Jurkat, Clone E6-1 (cell line): Measurements from ENCODE around the gene FSIP1.

Experiments used
- DNase-seq: peaks from one replicate; pipeline ENCODE4 v3.0.0-alpha.2; 2011; ENCODE audit warnings: low read depth, low spot score
- H3K4me3 ChIP-seq: 2 replicates; pipeline ENCODE4 v1.5.1; 2011; ENCODE audit warnings: mild to moderate bottlenecking, low read length, control low read depth, moderate library complexity

The FSIP1 gene

DNA sequence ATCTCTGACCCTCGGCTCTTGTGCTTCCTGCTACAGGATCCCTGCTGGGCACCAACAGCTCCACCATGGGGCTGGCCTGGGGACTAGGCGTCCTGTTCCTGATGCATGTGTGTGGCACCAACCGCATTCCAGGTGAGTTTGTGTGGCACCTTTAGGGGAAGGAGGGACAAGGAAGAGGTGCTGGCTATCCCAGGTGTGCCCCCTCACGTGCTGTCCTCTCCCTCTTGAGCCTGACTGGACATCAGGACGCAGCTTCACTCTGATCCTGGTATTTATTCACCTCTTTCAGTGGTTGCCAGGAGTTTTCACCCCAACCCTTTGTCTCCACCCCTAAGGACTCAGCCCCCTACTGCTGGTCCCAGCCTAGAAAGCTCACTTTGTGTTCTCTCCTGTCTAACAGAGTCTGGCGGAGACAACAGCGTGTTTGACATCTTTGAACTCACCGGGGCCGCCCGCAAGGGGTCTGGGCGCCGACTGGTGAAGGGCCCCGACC lies 200.8 kb downstream of the FSIP1 start:
- no peak overlapping the region for H3K4me3 ChIP-seq
- no peak for DNase-seq

DNA sequence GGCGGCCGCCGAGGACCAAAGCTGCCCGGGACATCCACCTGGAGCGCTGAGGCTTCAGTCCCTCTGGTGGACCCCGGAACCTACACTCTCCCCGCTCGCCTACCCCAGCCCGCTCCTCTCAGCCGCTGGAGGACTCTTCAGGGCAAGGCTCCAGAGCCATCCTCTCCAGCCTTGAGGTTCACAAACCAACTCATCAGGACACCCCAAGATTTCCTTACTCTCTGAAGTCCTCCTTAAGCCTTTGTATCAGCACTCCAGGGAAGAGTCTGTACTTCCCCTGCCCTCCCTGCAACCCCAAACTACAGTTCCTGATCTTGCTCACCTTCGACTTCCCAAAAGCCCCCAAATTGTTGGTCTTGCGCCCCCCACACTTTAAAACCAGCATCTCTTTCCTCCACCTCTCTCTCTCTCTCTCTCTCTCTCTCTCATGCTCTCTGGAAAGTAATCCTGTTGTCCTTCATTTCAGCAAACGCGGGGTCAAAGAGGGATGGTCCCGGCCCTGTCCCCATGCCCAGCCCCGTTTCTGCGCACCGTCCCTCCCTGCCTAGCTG lies 201.3 kb downstream of the FSIP1 start:
- no peak for DNase-seq
- no peak overlapping the region for H3K4me3 ChIP-seq

DNA sequence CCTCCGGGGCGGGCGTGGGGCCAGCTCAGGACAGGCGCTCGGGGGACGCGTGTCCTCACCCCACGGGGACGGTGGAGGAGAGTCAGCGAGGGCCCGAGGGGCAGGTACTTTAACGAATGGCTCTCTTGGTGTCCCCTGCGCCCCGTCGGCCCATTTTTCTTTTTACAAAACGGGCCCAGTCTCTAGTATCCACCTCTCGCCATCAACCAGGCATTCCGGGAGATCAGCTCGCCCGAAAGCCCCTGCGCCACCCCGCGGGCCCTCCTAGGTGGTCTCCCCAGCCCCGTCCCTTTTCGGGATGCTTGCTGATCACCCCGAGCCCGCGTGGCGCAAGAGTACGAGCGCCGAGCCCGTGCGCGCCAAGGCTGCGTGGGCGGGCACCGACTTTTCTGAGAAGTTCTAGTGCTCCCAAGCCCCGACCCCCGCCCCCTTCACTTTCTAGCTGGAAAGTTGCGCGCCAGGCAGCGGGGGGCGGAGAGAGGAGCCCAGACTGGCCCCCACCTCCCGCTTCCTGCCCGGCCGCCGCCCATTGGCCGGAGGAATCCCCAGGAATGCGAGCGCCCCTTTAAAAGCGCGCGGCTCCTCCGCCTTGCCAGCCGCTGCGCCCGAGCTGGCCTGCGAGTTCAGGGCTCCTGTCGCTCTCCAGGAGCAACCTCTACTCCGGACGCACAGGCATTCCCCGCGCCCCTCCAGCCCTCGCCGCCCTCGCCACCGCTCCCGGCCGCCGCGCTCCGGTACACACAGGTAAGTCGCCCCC lies 202.0 kb downstream of the FSIP1 start, which contains the start of gene THBS1:
TSS of gene THBS1 (plus strand) at position 595 of the 757 bp plus-strand sequence. CDS start 779 bp downstream, outside the sequence.
- DNase-seq, result no peak
- H3K4me3 ChIP-seq, result peak within 1 kb of the TSS; percentile 20

DNA sequence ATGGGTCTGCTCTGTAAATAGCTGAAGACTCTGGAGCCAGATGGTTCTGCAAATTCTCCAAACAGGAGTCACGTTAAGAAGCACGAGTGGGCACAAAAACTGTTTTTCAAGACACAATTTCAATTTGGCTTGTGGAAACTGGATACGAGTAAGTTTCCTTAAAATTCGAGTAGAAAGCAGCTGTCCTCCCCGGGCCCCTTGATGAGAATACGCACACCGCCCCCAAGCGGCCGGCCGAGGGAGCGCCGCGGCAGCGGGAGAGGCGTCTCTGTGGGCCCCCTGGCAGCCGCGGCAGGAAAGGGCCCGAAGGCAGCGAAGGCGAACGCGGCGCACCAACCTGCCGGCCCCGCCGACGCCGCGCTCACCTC lies 202.5 kb downstream of the FSIP1 start:
- no peak overlapping the region; the same call in 1 of the 2 replicates for H3K4me3 ChIP-seq
- DNase-seq, result peak; percentile 67

DNA sequence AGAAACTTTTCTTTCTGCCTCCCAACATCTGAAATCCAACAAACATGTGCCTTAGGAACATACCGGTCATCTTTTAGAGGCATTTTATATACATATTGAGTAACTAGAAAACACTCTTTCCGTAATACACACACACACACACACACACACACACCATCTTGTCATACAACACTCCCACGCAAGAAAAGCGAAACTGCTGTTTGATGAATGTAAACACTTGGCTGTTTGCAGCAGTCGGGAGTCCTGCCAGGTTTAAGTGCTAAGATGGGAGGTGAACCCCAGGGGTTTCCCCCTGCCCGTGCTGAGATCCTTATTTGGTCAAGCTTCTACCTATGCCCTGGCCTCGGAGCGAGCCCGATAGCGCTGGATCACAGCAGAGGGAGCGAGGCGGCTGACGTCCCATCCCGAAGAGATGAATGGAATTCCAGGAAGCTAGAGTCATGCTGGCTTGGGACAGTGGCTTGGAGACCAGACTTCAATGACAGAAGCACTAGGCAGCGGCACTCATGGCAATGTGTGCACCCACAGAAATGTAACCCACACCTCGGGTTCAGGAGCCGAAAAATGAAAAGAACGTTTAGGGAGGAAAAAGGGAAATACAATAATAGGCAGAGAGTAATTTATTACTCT lies 203.0 kb downstream of the FSIP1 start:
- DNase-seq, result no peak

DNA sequence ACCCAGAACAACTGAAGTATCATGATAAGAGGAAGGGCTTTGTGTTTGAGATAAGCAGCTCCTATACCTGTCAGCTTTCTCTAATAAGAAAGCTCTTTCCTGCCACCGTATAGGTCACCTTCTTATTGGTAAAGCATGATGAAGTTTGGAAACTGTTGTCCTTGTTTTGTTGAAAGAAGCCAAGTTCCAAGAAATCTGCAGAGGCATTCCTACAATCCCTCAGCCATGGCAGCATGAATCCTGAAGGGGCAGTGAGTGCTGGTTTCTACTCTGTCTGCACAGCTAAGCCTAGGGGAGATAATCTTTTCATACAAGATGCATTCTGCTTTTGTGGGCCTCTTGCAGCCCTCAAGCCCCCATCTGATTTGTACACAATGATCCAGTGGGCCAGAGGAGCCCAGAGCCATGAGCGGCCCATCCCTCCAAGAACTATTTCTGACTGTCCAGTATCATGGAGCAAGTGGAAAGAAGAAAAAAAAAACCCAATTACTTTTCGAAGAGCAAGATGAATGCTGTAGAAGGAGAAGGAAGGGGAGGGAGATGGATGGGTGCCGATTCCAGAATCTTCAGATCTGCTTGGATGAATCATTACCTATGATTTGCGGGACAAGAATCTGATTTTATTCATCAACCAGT lies 203.7 kb downstream of the FSIP1 start:
- no peak overlapping the region for H3K4me3 ChIP-seq
- no peak for DNase-seq

More for the DNA sequence above, 203.0 kb downstream of the FSIP1 start:
- no peak overlapping the region for H3K4me3 ChIP-seq

DNA sequence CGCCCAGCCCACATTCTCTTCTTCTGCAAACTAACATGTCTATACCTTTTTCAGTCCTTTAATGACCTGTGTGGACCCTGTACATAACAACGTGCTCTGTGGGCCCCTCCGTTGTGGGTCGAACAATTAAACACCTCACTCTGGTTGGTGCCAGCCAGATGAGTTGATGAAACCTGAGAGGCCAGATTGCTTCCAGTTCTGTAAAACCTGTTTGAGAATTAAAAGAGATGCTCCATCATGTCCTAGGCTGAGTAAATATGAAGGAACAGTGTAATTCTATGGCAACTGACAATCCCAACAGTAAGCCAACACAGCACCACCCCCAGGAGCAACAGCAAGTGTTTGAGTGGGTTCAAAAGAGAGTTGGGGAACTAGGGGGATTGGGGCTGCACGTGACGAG lies 207.5 kb downstream of the FSIP1 start:
- no peak overlapping the region for H3K4me3 ChIP-seq

DNA sequence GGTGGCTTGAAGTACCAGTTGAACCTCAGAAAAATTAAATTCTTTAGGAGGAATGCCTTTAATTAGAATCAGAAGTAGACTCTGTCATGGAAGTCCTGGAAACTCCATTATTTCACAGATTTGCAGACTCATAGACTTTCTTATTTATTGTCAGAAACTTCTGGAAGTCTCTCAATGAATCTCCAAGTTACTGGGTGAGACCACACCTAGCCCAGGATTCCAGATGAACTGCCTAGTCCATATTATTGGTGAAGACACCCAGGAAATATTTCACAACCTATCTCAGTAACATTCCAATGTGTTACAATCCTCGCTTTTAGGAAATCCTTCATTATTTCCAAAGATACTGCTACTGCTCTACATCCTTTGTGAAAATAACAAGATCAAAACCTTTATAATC lies 208.2 kb downstream of the FSIP1 start:
- no peak for DNase-seq
- H3K4me3 ChIP-seq, result no peak overlapping the region

More for the DNA sequence above, 207.5 kb downstream of the FSIP1 start:
- no peak for DNase-seq

DNA sequence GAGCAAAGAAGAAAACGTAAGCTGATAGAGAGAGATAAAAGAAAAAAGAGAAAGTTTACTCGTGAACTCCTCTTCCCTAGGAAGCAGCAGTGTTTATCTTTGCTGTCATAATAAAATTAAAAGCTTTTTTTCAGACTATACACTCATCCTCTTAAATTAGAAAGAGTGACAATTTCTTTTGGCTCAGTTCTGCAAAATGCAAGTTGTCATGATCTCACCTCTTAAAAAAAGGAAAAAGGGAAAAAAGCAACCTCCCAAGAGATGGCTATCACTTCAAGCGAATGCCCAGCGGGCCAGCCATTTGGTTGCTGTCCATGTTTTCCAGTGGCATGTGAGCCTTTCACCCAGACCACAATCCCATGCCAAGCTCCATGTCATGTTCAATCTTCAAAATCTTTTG lies 208.8 kb downstream of the FSIP1 start:
- H3K4me3 ChIP-seq, result no peak overlapping the region
- no peak for DNase-seq

DNA sequence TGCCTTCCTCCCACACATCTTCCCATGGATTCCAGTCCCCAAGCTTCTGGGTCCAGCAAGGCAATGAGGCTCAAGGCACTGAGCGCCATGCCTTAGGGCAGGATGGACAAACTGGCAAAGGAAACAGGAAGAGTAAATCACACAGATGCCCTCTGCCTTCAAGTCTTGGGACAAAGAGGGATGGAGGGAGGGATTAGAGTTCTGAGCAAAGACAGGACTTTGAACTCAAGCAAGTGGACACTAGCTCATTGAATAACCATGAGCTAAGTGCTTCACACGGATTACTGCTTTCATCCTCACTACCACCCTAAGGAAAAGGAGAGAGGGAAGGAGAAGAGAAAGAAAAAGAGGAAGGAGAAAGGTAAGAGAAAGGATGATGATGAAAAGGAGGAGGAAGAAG lies 209.4 kb downstream of the FSIP1 start:
- H3K4me3 ChIP-seq, result no peak overlapping the region
- DNase-seq, result no peak

DNA sequence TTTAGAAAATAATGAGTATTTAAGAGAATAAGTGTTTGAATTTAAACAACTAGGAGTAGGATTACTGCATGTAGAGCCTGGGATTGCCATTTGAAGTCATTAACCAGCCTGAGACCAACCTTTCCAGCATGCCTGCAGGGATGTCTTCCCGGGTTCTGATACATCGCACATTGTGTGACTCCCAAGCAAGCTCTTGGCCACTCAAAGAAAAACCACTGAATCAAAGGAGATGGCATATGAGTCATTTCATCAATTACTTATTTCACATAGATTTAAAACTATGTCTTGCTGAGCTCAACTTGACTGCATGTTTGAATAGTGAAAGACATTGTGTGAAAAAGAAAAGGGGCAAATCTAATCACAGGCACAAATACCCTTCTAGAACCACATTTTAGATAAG lies 216.8 kb downstream of the FSIP1 start:
- DNase-seq, result no peak
- no peak overlapping the region for H3K4me3 ChIP-seq

DNA sequence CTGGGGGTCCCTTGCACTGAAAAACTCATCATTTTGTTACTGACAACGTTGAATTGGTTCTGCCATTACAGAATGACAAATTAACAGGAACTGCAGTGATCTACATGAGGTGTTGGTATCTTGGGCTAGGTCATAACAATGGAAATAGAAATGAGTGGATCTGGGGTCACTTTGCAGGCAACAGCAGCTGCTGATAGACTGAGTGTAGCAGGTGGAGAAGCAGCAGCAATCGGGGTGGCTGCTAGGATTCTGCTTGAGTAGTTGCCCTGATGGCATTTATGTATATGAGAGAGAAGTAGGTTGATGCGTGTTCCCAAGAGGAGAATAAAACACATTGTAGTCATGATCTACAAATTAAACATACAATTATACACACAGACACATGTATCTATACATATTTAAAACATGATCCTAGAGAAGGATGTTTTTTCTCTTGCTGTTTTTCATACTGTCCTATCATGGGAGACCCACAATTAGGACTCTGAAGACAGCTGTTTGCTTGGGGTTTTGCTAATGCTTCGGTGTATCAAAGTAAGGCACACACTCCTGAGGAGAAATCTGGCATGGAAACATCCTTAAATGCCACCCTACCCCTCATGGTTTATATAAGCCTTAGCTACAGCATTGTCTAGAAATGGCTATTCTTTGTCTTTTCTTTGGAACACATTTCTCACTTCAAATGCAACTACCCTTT lies 217.5 kb downstream of the FSIP1 start:
- H3K4me3 ChIP-seq, result no peak overlapping the region
- no peak for DNase-seq

DNA sequence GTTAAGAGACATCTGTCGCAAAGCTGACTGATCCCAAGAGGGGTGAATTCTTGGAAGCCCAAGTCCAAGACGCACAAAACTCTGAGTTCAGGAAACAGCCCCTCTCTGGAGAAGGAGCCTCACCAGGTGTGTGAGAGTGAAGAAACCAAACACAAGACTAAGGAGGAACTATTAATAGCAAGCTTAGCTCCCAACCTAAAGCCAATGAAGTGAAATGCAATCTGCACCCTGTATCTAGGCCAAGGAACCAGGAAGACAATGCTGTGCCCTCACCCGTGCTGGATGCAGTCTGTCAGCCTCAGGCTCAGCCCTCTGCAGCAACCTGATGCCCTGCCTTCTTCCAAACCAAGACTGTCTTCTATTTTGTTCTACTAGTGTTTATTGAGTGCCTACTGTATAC lies 224.2 kb downstream of the FSIP1 start:
- no peak overlapping the region for H3K4me3 ChIP-seq
- DNase-seq, result no peak

DNA sequence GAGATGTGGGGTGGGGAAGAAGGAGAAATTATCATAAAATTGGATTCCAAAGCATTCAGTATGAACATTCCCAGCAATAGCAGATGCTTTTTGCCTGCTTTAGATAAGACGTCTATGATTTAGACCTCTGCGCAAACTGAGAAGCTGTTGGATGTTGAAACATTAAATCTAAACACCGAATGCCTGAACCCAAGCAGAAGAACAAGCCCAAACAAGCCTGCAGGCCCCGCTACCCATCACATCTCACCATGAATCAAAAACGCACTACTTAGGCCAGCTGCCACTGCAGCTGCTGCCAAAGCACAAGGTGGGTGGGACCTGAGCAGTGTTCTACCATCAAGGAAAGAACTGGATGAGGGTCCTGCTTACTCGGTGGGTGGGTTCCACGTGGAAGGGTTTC lies 226.2 kb downstream of the FSIP1 start:
- no peak overlapping the region for H3K4me3 ChIP-seq
- no peak for DNase-seq

DNA sequence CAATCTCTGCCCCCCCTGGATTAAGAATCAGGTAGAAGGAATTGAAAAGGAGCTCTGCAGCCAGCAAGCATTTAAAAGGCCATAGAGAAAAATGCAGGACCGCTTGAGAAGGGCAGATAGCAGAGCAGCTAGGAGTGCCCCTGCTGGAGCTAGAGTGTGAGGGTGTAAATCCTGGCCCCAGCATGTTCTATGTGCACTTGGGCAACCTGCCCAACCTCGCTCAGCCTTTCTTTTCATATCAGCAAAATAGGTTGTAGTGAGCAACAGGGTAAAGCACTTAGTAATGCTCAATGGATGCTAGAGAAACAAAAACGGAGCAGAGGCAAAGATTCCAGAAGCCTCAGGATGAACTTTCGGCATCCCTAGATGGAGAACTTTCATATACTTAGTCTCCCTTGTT lies 226.8 kb downstream of the FSIP1 start:
- no peak for DNase-seq
- H3K4me3 ChIP-seq, result no peak overlapping the region

DNA sequence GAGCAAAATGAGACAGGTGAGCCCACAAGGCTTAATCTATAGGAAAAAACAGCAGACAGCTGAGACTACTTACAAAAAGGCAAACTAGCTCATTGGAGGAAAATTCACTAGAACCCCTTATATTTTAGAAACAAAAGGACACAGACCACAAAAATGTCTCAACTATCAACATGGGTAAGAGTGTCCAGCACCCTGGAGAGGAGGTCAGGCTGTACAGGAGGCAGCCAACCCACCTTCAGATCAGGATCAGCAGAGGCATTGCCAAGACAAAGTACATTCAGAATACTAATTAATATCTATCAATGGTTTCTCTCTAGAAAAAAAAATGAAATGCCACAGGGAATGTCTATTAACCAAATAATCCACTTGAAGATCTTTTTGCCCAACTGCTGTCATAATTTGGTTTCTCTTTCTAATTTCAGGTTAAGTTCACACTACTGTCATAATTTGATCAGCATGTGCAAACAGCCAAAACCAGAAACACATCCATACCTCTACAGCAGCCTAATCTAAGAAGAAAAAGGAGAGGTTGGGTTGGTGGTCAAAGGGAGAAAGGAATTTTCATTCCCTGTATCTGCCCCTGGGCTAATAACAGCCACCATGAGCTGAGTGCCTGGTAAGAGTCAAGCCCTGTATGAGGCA lies 227.8 kb downstream of the FSIP1 start:
- DNase-seq, result no peak

DNA sequence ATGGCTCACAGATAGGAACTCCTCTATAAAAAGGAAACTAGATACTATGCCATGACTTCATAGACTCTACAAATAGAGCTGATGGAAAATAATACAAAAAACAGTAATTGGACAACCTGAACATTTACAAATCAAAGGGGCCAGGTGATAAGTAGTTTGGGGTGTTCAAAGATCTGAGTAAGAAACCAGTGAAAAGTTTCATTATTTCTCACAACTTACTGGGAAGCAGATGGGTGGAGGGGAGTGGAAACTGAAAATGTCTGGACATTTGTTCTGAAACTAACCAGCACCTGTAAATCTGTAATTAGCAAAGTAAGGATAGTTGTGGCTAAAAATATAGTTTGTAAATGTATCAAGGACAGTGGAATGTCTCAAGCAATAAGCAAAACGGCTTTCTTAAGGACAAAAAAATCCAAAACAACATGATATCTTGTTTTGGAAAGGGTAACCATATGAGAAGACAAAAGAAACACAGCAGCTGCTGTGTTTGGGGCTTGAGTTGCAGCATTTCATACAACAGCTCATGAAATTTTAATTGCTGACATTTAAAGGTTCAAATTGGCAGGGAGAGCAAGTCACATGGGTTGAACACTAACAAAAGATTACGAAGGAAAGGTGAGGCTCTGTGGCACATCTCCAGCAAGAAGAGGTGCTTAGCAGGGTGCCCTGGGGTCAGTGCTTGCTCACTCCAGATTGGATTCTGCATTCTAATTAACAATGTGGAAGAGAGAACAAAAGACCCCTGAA lies 228.5 kb downstream of the FSIP1 start:
- no peak for DNase-seq
- H3K4me3 ChIP-seq, result no peak overlapping the region

More for the DNA sequence above, 227.8 kb downstream of the FSIP1 start:
- H3K4me3 ChIP-seq, result no peak overlapping the region

DNA sequence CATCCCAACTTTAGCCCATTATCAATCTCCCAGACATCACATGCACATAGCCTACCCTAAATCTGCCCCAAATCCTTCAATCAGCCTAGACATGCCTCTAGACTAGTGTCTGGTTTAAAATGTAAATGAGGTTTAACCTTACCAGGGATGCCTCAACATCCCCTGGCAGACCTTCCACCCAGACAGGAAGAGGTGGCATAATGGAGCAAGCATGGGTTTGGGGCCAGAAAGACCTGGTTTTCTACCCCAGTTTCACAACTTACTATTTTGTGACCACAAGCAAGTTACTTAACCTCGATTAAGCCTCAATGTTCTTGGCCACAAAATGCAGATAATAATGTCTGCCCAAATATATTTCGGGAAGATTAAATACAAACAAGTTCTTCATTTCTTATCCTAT lies 230.1 kb downstream of the FSIP1 start:
- DNase-seq, result peak; percentile 12

More for the DNA sequence above, 230.1 kb downstream of the FSIP1 start:
- H3K4me3 ChIP-seq, result no peak overlapping the region
